H1 (cell line): ENCODE data around the gene SIGLEC12. TPM values are rescaled to one million over a fixed set of nuclear protein-coding genes. Genes with fewer than 3 reads are reported as not detected.

ENCODE experiments used
- GABPA ChIP-seq: IDR thresholded peaks from 2 replicates; pipeline ENCODE4 v1.6.1; 2011; ENCODE audit warnings: mild to moderate bottlenecking, low read length, moderate library complexity, borderline replicate concordance; ENCODE audit not compliant: insufficient read depth
- HDAC2 ChIP-seq, 2 experiments: fragments of 300-600 bp in 1 of 2; sonication (generic) in 1 of 2; IDR thresholded peaks; 2 replicates each; pipeline ENCODE4 v1.6.1; 2011 to 2012; ENCODE audit warnings: low read depth in 2 of 2, low read length in 2 of 2, mild to moderate bottlenecking in 2 of 2, moderate library complexity in 2 of 2, borderline replicate concordance in 1 of 2, inconsistent platforms in 1 of 2
- KDM1A ChIP-seq: fragments of 200-600, 300-600 bp; sonication (generic); IDR thresholded peaks from 2 replicates; pipeline ENCODE4 v1.7.1; 2016; ENCODE audit warnings: mild to moderate bottlenecking, low read length, borderline replicate concordance
- RFX5 ChIP-seq: IDR thresholded peaks from 2 replicates; pipeline ENCODE4 v1.6.1; 2011; ENCODE audit warnings: low read depth, low read length, improper control_type of control experiment, borderline replicate concordance
- SIN3A ChIP-seq, 2 experiments: IDR thresholded peaks in 1 of 2; conservative IDR thresholded peaks in 1 of 2; 2 replicates each; pipeline ENCODE4 v1.6.1; 2011 to 2012; ENCODE audit warnings: low read length in 2 of 2, improper control_type of control experiment in 1 of 2, low read depth in 1 of 2, mild to moderate bottlenecking in 1 of 2
- SIX5 ChIP-seq: IDR thresholded peaks from 2 replicates; pipeline ENCODE4 v1.6.1; 2011; ENCODE audit warnings: mild to moderate bottlenecking, low read depth, low read length
- polyA plus RNA-seq, 7 experiments: library from polyadenylated mRNA; depleted of rRNA in 3 of 7; stranded (reverse) in 5 of 7; unstranded in 2 of 7; fragments of >200 nt in 5 of 7; fragments of 200-250 nt in 2 of 7; gene quantifications; 1 replicate in 5 of 7; 2 replicates in 1 of 7; 4 replicates in 1 of 7; pipeline versions ENCODE4 v1.2.1 to v1.2.3, GENCODE V29; 2011 to 2013; ENCODE audit warnings: missing spikeins in 2 of 7, mixed read lengths in 2 of 7
- total RNA-seq: library from RNA; stranded (reverse); fragmentation: NEBNext Ultra II Directional; extraction: Animal tissue kit (Norgen Biotek cat#: 25700); gene quantifications from 2 replicates; pipeline ENCODE4 v1.2.1, GENCODE V29; 2021
- TF ChIP-seq, protein P1 (sequence below): IDR thresholded peaks from 2 replicates; pipeline ENCODE4 v1.6.1; 2011; ENCODE audit warnings: low read length, improper control_type of control experiment

Gene SIGLEC12
- total and polyA plus RNA-seq, 2 of the 8 experiments (the other 6 are each of a cell fraction or from before 2014, with no cell fraction given) = not detected

DNA sequence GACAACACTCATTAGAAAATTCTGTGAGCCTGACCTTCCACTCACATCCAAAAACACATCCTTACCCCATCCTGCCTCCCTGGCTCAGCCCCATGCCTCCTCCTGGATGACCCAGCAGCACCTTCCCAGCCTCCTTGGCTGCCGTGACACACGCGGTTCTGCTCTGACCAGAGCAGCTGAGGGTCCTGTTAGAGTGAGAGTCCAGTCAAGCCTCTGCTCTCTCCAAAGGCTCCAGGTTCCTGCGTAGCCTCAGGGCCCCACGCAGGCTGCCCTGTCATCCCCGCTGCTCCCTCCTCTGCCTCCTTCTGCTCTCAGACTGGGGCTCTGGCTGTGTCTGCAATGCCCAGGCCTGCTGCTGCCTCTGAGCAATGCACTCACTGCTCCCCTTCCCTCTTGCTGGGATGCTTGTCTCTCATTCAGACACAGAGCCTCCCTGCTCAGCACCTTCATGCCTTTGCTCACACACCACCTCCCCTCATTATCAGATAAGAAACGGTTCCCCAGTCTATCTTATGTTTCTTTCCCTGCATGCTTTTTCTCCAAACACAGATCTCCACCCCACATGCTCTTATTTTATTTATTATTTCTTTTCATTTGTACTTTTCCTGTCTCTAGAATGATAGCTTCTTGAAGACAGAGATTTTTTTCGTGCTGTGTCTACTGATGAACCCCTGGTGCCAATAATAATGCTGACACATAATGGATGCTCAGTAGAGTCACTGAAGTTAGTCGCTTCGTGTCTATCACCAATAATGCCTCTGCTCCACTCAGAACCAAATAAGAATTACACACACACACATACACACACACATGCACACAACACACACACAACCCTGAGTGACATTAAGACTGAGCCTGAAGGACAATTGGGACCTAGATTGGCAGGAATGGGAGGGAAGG, 40.1 kb upstream of the SIGLEC12 start (continued):
- TF ChIP-seq HDAC2 (IDR thresholded peaks at IDR 0.05; ENCODE audit: borderline replicate concordance in 1 of 2, low read depth in 2 of 2, low read length in 2 of 2) (no peak), RFX5 (no peak), KDM1A (no peak), GABPA (no peak), SIX5 (no peak), SIN3A (conservative IDR thresholded peaks at IDR 0.05 in 1 of 2, IDR thresholded peaks at IDR 0.05 in 1 of 2; ENCODE audit: low read depth in 1 of 2, low read length in 2 of 2) (no peak)
- TF ChIP-seq, protein P1, sequence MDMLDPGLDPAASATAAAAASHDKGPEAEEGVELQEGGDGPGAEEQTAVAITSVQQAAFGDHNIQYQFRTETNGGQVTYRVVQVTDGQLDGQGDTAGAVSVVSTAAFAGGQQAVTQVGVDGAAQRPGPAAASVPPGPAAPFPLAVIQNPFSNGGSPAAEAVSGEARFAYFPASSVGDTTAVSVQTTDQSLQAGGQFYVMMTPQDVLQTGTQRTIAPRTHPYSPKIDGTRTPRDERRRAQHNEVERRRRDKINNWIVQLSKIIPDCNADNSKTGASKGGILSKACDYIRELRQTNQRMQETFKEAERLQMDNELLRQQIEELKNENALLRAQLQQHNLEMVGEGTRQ = no peak
